ENCODE results near the gene MESP2.

- TF ChIP-seq ZNF274 (IDR thresholded peaks at IDR 0.05; ENCODE audit: borderline replicate concordance, extremely low read depth, low read length), result no peak
- TF ChIP-seq SP2 (IDR thresholded peaks at IDR 0.05; ENCODE audit: low read length), result no peak
- no peak for TF ChIP-seq POLR2A (IDR thresholded peaks at IDR 0.05; ENCODE audit: control extremely low read depth in 1 of 2, low read depth in 2 of 2, low read length in 2 of 2)
- no peak for TF ChIP-seq POLR2AphosphoS5 (IDR thresholded peaks at IDR 0.05; ENCODE audit: low read depth, low read length)
- no peak for TF ChIP-seq ASH2L (IDR thresholded peaks at IDR 0.05; ENCODE audit: low read length)
- no peak for TF ChIP-seq NRF1 (IDR thresholded peaks at IDR 0.05; ENCODE audit: low read depth, low read length)
- no peak for TF ChIP-seq EZH2 (IDR thresholded peaks at IDR 0.05; ENCODE audit: low read depth, low read length, severe bottlenecking)
- TF ChIP-seq CHD1 (IDR thresholded peaks at IDR 0.05; ENCODE audit: low read depth, low read length), result no peak
- TF ChIP-seq YY1 (IDR thresholded peaks at IDR 0.05; ENCODE audit: low read depth, low read length), result no peak
- no peak for TF ChIP-seq CTCF (IDR thresholded peaks at IDR 0.05; ENCODE audit: control extremely low read depth in 1 of 3, insufficient read depth in 1 of 3, low read depth in 1 of 3, low read length in 3 of 3)
- TF ChIP-seq RBBP5 (IDR thresholded peaks at IDR 0.05; ENCODE audit: borderline replicate concordance, low read depth, low read length), result no peak
- no peak for TF ChIP-seq TBP (IDR thresholded peaks at IDR 0.05; ENCODE audit: low read depth, low read length)
- no peak for TF ChIP-seq NANOG (IDR thresholded peaks at IDR 0.05; ENCODE audit: insufficient read depth, low read depth, low read length, poor library complexity, severe bottlenecking)
Observed at GRCh38 chr15:89805241-89806209, 29.4 kb downstream of the MESP2 start.
